GM13976 (cell line): ENCODE results near the gene CHRNA4.

Experiments
- DNase-seq: peaks from one replicate; pipeline ENCODE4 v3.0.0; 2012; ENCODE audit warnings: low spot score
- CTCF ChIP-seq: IDR thresholded peaks from 2 replicates; pipeline ENCODE4 v1.5.1; 2012; ENCODE audit warnings: borderline replicate concordance, mild to moderate bottlenecking; ENCODE audit not compliant: insufficient read depth; ENCODE audit errors: extremely low read depth, missing control alignments, control extremely low read depth
- in situ Hi-C: fragments of 300-500 bp; cut with MboI; formaldehyde crosslinking; loops from one replicate; pipeline ENCODE4 v1.12.0; 2022; ENCODE audit warnings: low sequenced_read_pairs, mixed read lengths, inconsistent platforms; ENCODE audit not compliant: unreplicated experiment

Gene CHRNA4

GRCh38 chr20:63305393-63305792 lies 55.8 kb downstream of the CHRNA4 start:
- TF ChIP-seq CTCF = no peak
- no peak for DNase-seq
- in situ Hi-C loops = no loop called here

- no peak for TF ChIP-seq CTCF
- in situ Hi-C loops = no loop called here
- no peak for DNase-seq
These were observed 58.0 kb downstream of the CHRNA4 start for GRCh38 chr20:63303095-63303666.

- DNase-seq = no peak
- TF ChIP-seq CTCF = no peak
- in situ Hi-C loops = no loop called here
These were observed 59.5 kb downstream of the CHRNA4 start for GRCh38 chr20:63301671-63302070.

GRCh38 chr20:63298731-63299312 lies 62.3 kb downstream of the CHRNA4 start:
- TF ChIP-seq CTCF = no peak
- DNase-seq = no peak
- in situ Hi-C loops = no loop called here

- no peak for TF ChIP-seq CTCF
- in situ Hi-C loops = no loop called here
These were observed 63.2 kb downstream of the CHRNA4 start for GRCh38 chr20:63297796-63298572.

GRCh38 chr20:63297371-63297781 lies 63.8 kb downstream of the CHRNA4 start:
- no peak for DNase-seq
- in situ Hi-C loops = no loop called here
- no peak for TF ChIP-seq CTCF

More at GRCh38 chr20:63297796-63298572, 63.2 kb downstream of the CHRNA4 start:
- no peak for DNase-seq
